Brain microvascular endothelial cell (primary cell): ENCODE data around the gene TMC8.
"Not testable (repeated sequence)": the region's sequence is repeated elsewhere in the genome, so short reads cannot be mapped to it uniquely, and the experiment has no call there.

Experiments
- DNase-seq: peaks from one replicate; pipeline ENCODE4 v3.0.0-alpha.2; 2020
- H3K27ac ChIP-seq: fragments of 250-450 bp; sonication (Bioruptor Pico); 2 replicates; pipeline ENCODE4 v1.5.1; 2020; ENCODE audit warnings: mild to moderate bottlenecking, moderate library complexity
- H3K27me3 ChIP-seq: fragments of 250-450 bp; sonication (Bioruptor Pico); replicated peaks from 2 replicates; pipeline ENCODE4 v1.5.1; 2020; ENCODE audit warnings: mild to moderate bottlenecking
- H3K36me3 ChIP-seq: fragments of 250-450 bp; sonication (Bioruptor Pico); replicated peaks from 2 replicates; pipeline ENCODE4 v1.5.1; 2020; ENCODE audit warnings: mild to moderate bottlenecking
- H3K4me3 ChIP-seq: 2 replicates; pipeline ENCODE4 v1.5.1; 2011; ENCODE audit warnings: low read depth, mild to moderate bottlenecking, control low read depth, low read length, moderate library complexity
- in situ Hi-C: cut with HindIII; loops from 2 replicates; pipeline ENCODE4 v1.10.0; 2017; ENCODE audit warnings: low sequenced_read_pairs, low pct_ligation_motif_present
- TF ChIP-seq, protein P1 (sequence below): IDR thresholded peaks from 2 replicates; pipeline ENCODE4 v1.5.1; 2011; ENCODE audit warnings: low read depth, mild to moderate bottlenecking, moderate library complexity, low read length, control low read depth, inconsistent platforms; ENCODE audit errors: missing control alignments

The TMC8 gene

DNA sequence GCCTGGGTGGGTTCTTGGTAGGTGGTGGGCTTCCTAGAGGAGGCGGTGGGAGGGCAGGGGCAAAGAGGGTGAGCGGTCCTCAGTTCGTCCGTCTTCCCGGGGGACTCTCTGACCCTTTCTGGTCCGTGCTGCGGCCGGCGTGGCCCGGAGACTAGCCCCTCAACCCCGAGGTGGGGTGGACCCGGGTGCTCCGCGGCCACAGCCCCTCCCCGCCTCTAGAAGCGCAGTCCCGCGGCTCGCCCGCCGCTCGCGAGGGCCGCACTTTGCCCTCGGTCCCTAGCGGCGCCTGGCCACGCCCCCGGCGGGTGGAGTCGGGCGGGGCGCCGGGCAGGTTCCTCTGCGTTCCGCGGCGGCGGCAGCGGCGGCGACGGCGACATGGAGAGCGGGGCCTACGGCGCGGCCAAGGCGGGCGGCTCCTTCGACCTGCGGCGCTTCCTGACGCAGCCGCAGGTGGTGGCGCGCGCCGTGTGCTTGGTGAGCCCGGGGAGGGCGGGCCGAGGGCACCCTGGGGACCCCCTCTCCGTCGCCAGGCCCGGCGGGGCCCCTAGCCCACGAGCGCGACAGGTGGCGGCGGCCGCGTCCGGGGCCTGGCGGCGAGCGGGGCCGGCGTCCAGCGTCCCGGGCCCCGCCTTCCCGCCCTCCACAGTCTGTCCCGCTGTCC, 37.8 kb downstream of the TMC8 start, which contains the start of gene SYNGR2:
Gene SYNGR2, plus strand, starts transcription at position 340 of the 661 bp plus-strand sequence. Its CDS starts 36 bp downstream, at position 376.
- Histone ChIP-seq H3K36me3 (no peaks in the 10 kb centered on the region), H3K27ac (no peak within 1 kb of the TSS), H3K27me3 (no peaks in the 10 kb centered on the region), H3K4me3 (peak within 1 kb of the TSS; percentile 40)
- TF ChIP-seq, protein P1, sequence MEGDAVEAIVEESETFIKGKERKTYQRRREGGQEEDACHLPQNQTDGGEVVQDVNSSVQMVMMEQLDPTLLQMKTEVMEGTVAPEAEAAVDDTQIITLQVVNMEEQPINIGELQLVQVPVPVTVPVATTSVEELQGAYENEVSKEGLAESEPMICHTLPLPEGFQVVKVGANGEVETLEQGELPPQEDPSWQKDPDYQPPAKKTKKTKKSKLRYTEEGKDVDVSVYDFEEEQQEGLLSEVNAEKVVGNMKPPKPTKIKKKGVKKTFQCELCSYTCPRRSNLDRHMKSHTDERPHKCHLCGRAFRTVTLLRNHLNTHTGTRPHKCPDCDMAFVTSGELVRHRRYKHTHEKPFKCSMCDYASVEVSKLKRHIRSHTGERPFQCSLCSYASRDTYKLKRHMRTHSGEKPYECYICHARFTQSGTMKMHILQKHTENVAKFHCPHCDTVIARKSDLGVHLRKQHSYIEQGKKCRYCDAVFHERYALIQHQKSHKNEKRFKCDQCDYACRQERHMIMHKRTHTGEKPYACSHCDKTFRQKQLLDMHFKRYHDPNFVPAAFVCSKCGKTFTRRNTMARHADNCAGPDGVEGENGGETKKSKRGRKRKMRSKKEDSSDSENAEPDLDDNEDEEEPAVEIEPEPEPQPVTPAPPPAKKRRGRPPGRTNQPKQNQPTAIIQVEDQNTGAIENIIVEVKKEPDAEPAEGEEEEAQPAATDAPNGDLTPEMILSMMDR: no peak
- DNase-seq: peak; percentile 18
- in situ Hi-C loops: no loop called here

DNA sequence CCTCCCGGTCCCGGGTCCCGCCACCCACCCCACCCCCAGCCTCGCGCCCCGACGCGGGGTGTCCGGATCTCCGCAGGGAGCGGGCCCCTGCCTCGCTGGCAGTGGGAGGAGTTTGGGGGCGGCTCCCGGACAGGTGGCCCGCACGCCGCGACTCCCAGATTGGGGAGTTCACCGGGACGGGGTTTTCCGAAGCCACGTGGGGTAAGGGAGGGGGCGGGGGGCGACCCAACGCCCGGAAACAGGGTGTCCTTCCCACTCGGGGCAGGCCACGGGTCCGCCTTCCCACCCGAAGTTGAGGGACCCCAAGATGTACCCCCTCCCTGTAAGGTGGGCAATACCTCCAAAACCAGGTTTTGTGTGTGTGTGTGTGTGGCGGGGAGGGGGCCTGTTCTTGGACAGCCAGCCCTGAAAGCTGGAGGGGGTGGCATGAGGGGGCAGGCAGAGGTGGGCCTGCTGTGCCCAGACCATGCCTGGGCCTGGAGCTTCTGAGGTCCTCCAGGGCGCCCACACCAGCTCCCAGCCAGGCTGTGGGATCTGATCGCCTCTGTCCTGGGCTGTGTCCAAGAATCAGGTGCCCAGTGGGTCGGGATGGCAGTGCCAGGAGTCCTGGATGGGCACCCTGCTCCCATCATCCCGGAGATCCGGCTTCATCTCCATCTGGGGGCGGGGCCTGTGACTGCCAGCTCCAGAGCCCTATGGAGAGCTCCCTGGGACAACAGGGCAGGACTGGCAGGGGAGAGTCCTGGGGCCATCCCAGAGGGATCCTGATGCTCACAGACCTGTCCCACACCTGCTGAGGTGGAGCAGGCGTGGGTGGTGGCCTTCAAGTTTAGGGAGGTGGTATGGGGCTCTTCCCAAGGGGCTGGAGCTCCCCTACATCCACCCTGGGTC, 38.6 kb downstream of the TMC8 start:
- Histone ChIP-seq H3K36me3 (no peaks in the 10 kb centered on the region), H3K27me3 (no peaks in the 10 kb centered on the region), H3K4me3 (peak overlapping the region; percentile 40), H3K27ac (no peak overlapping the region)
- peak; percentile 33 for DNase-seq
- in situ Hi-C loops: no loop called here
- TF ChIP-seq, protein P1: no peak

- no peak overlapping the region for H3K27ac ChIP-seq
- H3K4me3 ChIP-seq: no peak overlapping the region
- TF ChIP-seq, protein P1: no peak
- DNase-seq: no peak
- H3K27me3 ChIP-seq: no peaks in the 10 kb centered on the region
- H3K36me3 ChIP-seq: no peaks in the 10 kb centered on the region
- in situ Hi-C loops: no loop called here
Observed at GRCh38 chr17:78170692-78171590, 40.4 kb downstream of the TMC8 start.

DNA sequence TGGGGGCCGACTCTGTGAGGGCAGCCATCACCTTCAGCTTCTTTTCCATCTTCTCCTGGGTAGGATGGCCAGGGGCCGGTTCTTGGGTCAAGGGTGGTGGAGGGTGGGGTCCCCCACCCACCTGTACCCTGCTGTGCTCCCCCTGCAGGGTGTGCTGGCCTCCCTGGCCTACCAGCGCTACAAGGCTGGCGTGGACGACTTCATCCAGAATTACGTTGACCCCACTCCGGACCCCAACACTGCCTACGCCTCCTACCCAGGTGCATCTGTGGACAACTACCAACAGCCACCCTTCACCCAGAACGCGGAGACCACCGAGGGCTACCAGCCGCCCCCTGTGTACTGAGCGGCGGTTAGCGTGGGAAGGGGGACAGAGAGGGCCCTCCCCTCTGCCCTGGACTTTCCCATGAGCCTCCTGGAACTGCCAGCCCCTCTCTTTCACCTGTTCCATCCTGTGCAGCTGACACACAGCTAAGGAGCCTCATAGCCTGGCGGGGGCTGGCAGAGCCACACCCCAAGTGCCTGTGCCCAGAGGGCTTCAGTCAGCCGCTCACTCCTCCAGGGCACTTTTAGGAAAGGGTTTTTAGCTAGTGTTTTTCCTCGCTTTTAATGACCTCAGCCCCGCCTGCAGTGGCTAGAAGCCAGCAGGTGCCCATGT, 41.1 kb downstream of the TMC8 start:
- DNase-seq, H3K36me3 ChIP-seq, in situ Hi-C loops, H3K4me3 ChIP-seq, H3K27ac ChIP-seq, H3K27me3 ChIP-seq: not testable (repeated sequence)

- TF ChIP-seq, protein P1: no peak
- Histone ChIP-seq H3K36me3 (no peaks in the 10 kb centered on the region), H3K4me3 (no peak overlapping the region), H3K27me3 (no peaks in the 10 kb centered on the region), H3K27ac (no peak overlapping the region)
- in situ Hi-C loops: no loop called here
- DNase-seq: no peak
Observed at GRCh38 chr17:78172249-78173051, 41.9 kb downstream of the TMC8 start.
